Measurements from ENCODE around the gene TMEM11. TPM values are rescaled to one million over a fixed set of nuclear protein-coding genes. Genes with fewer than 3 reads are reported as not detected.

TMEM11 gene
- total RNA-seq, 1 donor from 2014 or later: 34.9 TPM

DNA sequence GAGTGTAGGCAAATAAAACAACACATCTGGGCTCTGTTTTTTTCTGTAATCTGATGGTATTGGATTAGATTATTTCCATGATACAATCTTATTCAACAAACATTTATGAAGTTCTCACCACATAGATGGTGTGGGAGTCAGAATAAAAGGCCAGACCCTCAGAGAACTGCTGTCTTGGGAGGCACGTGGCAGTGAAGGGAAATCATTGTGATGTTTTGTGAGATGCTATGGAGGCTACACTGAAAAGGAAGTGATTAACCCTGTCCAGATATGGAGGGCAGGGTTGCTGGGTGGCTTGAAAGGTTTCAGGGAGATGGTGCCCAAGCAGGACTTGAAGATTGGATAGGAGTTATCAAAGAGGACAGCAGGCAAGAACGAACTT lies 51.6 kb downstream of the TMEM11 start:
- no peak for DNase-seq (ENCODE audit: low read depth)
- TF ChIP-seq, protein P1, sequence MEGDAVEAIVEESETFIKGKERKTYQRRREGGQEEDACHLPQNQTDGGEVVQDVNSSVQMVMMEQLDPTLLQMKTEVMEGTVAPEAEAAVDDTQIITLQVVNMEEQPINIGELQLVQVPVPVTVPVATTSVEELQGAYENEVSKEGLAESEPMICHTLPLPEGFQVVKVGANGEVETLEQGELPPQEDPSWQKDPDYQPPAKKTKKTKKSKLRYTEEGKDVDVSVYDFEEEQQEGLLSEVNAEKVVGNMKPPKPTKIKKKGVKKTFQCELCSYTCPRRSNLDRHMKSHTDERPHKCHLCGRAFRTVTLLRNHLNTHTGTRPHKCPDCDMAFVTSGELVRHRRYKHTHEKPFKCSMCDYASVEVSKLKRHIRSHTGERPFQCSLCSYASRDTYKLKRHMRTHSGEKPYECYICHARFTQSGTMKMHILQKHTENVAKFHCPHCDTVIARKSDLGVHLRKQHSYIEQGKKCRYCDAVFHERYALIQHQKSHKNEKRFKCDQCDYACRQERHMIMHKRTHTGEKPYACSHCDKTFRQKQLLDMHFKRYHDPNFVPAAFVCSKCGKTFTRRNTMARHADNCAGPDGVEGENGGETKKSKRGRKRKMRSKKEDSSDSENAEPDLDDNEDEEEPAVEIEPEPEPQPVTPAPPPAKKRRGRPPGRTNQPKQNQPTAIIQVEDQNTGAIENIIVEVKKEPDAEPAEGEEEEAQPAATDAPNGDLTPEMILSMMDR (conservative IDR thresholded peaks at IDR 0.05; ENCODE audit: low read depth, low read length): no peak
- H3K4me3 ChIP-seq (ENCODE audit: low read depth, low read length): no peak overlapping the region

DNA sequence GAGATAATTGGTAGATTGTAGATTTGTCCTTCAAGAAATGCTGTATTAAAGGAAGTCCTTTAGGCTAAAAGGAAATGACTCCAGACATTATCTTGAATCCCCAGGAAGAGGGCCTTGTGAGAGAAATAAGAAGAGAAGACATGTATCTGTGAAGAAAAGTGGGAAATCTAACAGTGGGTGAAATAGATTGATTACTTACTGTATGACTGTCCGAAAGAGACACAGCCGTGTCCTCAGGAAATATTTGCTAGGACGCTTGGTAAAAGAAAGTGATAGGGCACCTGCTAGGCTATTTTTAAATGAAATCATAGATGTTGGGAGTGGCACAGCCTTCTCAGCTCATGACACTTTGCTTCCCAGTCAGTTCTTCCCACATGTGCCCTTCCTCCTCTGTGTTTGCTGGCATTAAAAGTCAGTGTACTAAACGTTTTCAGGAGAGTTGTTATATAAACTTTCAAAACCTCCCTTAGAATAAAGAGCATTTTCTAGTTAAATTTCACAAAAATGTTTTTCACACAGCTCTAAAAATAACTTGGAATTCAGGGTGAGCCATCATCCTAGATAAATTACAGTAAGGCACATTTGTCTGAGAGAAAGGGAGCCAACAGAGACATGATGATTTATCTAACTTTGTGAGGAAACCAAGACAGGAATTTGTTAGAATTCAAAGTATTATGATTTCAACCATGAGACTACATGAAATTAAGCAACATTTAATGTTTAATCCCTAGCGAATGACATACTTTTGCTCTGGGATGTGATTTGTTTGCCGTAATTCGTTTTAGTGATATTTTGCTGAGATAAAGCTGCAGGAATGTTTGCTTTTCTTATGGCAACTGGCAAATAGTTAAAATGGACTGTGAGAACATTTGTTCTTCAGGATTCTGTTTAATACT lies 52.2 kb downstream of the TMEM11 start:
- TF ChIP-seq, protein P1 (conservative IDR thresholded peaks at IDR 0.05; ENCODE audit: low read depth, low read length): no peak
- no peak overlapping the region for H3K4me3 ChIP-seq (ENCODE audit: low read depth, low read length)
- DNase-seq (ENCODE audit: low read depth): no peak

DNA sequence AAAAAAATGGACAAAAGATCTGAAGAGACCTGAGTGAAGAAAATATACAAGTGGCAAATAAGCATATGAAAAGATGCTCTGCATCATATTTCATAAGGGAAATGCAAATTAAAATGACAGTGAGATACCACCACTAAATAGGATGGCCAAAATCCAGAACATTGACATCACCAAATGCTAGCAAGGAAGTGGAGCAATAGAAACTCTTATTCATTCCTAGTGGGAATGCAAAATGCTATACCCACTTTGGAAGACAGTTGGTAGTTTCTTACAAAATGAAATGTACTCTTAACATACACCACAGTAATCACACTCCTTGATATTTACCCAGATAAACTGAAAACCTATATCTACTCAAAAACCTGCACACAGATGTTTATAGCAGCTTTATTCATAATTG lies 53.6 kb downstream of the TMEM11 start:
- DNase-seq (ENCODE audit: low read depth): no peak
- H3K4me3 ChIP-seq (ENCODE audit: low read depth, low read length): no peak overlapping the region
- TF ChIP-seq, protein P1 (conservative IDR thresholded peaks at IDR 0.05; ENCODE audit: low read depth, low read length): no peak

DNA sequence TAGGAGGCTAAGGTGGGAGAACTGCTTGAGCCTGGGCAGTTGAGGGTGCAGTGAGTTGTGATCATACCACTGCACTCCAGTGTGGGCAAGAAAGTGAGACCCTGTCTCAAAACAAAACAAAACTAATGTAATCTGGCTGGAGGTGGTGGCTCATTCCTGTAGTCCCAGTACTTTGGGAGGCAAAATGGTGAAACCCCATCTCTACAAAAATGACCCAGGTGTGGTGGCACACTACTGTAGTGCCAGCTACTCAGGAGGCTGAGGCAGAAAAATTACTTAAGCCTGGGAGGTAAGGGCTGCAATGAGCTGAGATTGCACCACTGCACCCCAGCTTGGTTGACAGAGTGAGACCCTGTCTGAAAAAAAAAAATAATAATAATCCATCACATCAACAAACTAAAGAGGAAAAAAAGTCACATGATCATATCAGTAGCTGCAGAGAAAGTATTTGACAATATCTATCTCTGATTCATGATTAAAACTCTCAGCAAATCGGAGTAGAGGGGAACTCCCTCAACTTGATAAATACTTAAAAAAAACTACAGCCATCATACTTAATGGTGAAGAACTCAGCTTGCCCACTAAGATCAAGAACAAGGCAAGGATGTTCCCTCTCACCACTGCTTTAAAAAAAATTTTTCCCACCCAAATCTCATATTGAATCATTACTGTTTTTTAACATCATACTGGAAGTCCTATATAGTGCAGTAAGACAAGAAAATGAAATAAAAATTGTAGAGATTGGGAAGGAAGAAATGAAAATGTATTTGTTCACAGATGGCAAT lies 56.2 kb downstream of the TMEM11 start:
- H3K4me3 ChIP-seq (ENCODE audit: low read depth, low read length): no peak overlapping the region
- TF ChIP-seq, protein P1 (conservative IDR thresholded peaks at IDR 0.05; ENCODE audit: low read depth, low read length): no peak
- no peak for DNase-seq (ENCODE audit: low read depth)

DNA sequence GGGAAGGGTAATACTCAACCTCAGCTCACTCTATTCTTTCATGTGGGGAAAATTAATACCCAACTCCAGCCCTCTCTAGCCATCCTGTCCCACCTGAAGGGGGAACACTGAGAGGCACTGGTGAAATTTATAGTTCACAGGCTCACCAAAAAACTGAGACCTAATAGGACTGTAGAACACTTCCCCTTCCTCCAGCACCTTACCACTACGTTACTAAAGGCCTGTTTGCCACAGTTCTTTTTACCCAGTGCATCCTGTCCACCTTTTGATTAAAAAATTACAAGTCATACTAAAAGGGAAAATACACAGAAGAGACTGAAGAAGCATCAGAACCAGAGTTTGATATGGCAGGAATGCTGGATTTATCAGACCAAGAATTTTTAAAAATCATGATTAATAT lies 61.2 kb downstream of the TMEM11 start:
- H3K4me3 ChIP-seq (ENCODE audit: low read depth, low read length): no peak overlapping the region
- no peak for DNase-seq (ENCODE audit: low read depth)
- TF ChIP-seq, protein P1 (conservative IDR thresholded peaks at IDR 0.05; ENCODE audit: low read depth, low read length): no peak

DNA sequence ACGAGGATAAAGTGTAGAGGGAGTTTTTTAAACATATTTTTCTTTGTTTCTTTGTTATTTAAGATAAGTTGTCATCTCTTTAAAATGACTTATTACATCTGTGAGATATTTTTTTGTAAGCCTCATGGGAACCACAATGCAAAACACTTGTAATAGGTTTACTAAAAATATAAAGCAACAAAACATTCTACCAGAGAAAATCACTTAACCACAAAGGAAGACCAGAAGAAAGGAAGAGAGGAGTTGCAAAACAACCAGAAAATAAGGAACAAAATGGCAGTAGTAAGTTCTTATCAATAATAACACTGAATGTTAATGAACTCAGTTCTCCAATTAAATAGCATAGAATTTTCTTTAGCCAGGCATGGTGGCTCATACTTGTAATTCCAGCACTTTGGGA lies 64.3 kb downstream of the TMEM11 start:
- DNase-seq (ENCODE audit: low read depth): no peak
- H3K4me3 ChIP-seq (ENCODE audit: low read depth, low read length): no peak overlapping the region
- TF ChIP-seq, protein P1 (conservative IDR thresholded peaks at IDR 0.05; ENCODE audit: low read depth, low read length): no peak

Other genes starting within 250 kb of the TMEM11 start
- gene USP22, start 171.2 kb downstream of the TMEM11 start, total RNA-seq: 158 and 170 TPM in 2 replicates
- gene DHRS7B, start 87.2 kb downstream of the TMEM11 start, total RNA-seq: 19.1 and 21.8 TPM in 2 replicates
- gene NATD1, start 39.2 kb upstream of the TMEM11 start, total RNA-seq: 2.1 and 6.4 TPM in 2 replicates
- gene MAP2K3, start 70.5 kb upstream of the TMEM11 start, total RNA-seq: 21.8 and 24.7 TPM in 2 replicates
- gene KCNJ12, start 162.2 kb upstream of the TMEM11 start, total RNA-seq: 0.06 and 0.14 TPM in 2 replicates

Measured in epithelial cell of proximal tubule (primary cell).